Myocyte (in vitro differentiated cells): ENCODE data around the gene XPNPEP2. TPM values are rescaled to one million over a fixed set of nuclear protein-coding genes. Genes with fewer than 3 reads are reported as not detected.
"Not testable (repeated sequence)": the region's sequence is repeated elsewhere in the genome, so short reads cannot be mapped to it uniquely, and the experiment has no call there.

Experiments used
- DNase-seq: peaks from one replicate; pipeline ENCODE4 v3.0.0-alpha.2; 2012; ENCODE audit warnings: low read depth
- total RNA-seq: library from RNA; depleted of rRNA; stranded (reverse); fragments of >200 nt; gene quantifications from 2 replicates; pipeline ENCODE4 v1.2.3, GENCODE V29; 2014

Gene XPNPEP2
- total RNA-seq, 1 donor from 2014 or later: not detected

DNA sequence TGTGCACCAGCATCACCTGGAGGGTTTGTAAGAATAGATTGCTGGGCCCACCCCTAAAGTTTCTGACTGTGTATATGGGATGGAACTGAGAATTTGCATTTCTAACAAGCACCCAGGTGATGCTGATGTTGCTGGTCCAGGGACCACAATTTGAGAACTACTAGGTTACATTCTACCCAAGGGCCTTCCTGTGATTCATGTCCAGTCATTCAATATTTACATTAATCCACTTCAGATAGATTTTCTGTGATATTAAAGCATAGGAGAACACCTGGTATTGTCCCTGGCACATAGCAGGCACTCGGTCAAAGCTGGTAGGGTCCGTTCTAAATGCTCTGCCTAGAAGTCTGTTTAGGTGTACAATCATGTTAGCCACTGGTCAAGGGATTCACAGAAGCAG is 19.5 kb upstream of the XPNPEP2 start:
- no peak for DNase-seq

DNA sequence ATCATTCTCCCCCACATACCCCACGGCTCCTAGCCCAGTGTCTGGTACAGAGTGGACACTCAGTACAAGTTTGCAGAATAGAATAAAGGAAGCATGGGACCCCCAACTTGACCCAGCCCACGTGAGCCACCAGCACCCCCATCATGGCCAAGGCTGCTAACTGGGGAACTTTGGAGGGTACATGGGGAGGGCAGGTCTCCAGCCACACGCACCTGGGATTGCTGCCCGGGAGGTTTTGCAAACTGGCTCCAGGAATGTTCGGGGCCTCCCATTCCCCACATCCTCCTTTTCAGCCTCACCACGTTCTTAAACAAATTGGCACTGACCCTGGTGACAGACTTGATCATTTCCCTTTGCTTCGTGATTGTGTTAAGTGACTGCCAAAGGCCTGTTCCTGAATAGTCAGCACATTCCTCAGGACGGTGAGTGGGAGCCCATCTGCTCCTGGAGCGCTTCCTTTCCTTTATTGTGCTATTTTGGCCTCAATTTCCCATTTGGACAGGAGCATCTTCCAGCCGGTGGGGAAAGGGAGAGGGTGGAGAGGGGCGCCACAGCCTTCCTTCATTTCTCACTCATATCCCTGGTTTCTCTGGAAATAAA is 18.7 kb upstream of the XPNPEP2 start:
- DNase-seq: no peak

DNA sequence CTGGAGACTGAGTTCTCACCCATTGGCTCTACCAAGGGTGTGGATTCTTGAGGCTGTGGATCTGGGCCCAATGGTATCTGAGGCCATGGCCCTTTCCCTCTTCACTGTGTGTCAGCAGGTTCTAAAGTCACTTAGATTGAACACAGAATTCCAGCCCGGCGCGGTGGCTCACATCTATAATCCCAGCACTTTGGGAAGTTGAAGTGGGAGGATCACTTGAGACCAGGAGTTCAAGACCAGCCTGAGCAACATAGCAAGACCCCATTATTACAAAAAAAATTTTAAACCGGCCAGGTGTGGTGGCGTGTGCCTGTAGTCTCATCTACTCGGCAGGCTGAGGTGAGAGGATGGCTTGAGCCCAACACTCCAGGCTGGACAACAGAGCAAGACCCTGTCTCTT is 18.0 kb upstream of the XPNPEP2 start:
- DNase-seq: no peak

DNA sequence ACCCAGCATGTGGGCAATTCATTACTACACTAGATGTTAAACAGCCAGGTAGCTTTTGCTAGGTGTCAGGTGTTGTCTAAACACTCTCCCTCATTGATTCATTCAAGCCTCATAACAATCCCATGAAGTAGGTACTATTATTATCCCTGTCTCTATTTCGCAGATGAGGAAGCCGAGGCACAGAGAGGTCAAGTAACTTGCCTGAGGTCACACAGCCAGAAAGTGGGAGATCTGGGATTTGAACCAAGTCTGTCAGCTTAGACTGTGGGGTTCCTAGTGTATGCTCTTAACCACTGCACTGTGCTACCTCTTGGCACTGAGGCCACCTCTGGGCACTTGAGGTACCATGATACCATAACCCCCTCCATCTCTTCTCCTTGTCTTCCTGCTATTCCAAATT is 17.4 kb upstream of the XPNPEP2 start:
- DNase-seq: no peak

DNA sequence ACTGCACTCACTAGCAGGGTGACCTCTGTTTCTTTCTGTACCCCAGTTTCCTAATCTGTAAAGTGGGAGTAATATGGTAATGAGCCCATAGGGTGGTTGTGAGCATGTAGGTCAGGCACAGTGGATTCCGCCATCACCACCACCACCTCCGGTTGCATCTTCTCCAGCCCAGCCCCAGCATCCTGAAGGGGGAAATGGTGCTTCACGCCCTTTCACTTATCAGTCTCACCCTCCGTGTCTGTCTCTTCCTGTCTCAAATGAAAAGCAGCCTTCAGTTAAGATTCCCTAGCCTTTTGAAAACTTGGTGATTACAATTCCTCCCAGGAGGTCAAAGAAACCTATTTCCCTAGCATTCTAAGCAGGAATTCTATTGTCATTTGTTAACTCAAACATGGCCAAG is 16.9 kb upstream of the XPNPEP2 start:
- no peak for DNase-seq

DNA sequence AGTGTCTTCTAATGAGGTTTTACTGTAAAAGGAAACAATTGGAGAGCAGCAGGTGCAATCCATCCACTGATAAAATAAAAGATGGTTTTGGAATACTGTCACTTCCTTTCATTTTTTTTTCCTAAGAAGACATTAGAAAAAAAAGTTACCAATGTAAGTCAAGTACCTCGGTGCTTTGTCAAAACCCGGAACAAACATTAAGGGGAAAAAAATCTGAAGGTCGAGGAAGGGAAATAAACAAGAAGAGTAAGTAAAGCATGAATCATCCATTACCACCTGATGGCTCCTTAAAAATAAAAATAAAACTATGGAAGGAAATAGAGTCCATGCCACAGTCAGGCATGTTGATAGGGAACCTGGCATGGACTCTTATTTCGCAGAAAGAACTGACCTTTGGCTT is 15.3 kb upstream of the XPNPEP2 start:
- DNase-seq: no peak

DNA sequence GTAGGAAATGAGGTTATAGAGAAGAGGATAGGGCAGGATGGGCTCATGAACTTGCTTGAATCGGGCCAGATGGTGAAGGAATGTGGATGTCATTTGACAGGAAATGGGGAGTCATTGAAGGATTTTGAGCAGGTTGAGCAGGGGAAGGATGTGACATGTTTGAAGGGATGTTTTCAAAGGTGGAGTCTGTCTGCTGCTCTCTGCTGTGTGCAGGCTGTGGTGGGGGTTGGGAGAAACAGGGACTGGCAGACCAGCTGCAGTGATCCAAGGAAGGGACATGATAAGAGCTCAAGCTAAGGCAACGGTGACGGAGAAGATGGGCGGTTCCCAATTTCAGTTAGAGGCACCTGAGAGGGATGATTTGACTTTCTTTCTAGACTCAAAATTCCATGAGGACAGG is 14.0 kb upstream of the XPNPEP2 start:
- DNase-seq: no peak

DNA sequence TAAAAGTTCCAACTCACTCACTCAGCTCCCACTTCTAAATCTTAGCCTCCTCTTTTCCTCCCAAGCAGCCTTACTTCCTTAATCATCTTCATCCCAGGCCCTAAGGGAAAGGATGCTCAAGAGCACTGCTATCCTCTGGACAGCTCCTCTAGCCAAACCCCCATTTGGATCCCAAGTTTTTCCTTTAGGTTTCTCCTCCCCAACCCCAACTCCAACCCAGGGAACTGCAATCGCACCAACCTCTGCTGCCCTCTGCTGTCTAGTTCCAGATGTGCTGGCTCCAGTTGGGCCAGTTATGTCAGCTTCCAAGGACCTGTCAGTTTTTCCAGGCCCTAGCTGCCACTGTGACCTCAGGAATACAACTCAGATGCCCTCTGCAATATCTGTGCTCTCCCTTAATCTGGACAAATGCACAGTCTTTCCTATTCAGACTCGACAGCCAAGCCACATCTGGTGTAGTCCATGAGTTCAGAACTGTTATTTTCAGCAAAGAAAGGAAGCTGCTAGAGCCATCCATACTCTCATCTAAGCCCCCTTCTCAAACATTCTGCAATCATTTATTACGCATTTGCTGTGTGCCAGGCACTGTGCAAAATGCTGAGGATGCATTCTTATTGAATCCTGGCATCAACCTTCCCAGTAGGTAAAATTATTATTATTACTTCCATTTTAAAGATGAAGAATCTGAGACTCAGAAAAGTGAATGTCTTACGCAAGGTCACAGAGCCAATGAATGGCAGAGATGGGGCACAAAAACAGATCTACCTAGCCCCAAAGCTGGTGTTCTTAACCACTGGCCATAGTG is 12.3 kb upstream of the XPNPEP2 start:
- DNase-seq: peak; percentile 68

DNA sequence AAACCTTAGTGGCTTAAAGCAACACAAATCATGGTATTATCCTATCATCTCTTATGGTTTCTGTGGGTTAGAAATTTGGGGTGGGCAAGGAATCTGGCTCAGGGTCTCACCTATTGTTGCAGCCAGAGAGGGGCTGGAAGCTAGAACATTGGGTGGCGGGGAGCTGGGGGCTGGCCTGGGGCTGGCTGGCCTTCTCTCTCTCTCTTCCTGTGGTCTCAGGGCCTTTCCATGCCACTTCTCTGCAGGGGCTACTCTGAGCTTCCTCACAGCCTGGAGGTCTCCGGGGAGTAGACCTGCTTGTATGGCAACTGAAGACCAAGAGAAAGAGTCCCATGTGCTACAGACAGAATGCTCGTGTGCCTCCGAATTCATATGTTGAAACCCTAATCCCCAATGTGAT is 10.7 kb upstream of the XPNPEP2 start:
- no peak for DNase-seq

DNA sequence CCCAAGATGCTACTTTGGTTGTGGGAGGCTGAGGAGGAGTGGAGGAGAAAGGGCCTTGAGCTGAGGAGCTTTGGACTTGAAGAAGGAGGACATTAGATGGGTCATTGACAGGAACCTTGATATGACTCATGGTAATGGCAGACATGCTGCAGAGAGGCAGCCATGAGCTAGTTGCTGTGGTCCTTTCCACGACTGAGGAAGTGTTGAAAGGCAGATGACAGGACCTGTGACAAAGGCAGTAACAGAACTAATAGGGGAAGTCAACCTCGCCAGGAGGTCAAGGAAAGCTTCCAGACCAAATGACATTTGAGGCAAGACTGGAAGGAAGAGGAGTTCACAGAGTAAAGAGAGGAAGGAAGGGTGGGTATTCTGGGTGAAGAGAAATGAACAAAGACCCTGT is 7.6 kb upstream of the XPNPEP2 start:
- DNase-seq: no peak

DNA sequence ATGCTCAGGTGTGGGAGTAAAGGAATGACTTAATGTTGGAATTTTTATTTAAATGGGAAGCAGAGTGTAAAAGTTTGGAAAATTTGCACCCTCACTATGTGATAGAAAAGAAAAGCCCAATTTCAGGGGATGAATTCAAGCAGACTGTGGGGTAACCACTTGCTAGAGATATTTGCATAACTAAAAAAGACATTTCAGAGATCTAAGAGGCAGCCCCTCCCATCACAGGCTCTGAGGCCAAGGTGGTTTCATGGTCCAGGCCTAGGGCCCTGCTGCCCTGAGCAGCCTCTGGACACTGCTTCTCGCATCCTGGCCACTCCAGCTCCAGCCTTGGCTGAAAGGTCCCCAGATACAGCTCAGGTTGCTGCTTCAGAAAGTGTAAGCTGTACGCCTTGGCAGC is 5.9 kb upstream of the XPNPEP2 start:
- DNase-seq: no peak

DNA sequence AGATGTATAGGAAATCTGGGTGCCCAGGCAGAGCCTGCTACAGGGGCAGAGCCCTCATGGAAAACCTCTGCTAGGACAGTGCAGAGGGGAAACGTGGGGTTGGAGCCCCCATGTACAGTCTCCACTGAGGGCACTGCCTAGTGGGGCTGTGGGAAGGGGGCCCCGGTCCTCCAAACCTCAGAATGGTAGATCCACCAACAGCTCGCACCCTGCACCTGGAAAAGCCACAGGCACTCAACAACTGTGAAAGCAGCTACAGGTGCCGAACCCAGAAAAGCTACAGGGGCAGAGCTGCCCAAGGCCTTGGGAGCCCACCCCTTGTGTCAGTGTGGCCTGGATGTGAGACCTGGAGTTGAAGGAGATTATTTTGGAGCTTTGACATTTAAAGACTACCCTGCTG is 5.4 kb upstream of the XPNPEP2 start:
- DNase-seq: no peak

DNA sequence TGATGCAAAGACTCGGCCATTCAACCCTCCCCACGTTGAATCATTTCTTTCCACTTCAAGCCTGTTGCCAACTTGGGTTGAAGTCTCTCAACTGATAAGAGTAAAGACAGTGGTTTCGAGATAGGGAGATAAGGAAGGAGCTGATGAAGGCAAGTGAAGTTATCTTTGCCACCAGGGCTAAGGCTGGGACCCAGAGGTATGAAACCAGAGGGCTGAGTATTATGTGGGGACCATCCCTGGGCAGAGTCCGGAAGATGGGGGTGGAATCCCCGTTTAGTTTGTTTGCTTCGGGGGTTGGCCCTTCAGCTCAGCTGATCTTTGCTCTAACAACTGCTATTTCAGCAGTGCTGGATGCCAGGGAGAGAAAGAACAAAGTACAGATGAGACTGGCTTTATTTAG is 2.3 kb upstream of the XPNPEP2 start:
- no peak for DNase-seq

DNA sequence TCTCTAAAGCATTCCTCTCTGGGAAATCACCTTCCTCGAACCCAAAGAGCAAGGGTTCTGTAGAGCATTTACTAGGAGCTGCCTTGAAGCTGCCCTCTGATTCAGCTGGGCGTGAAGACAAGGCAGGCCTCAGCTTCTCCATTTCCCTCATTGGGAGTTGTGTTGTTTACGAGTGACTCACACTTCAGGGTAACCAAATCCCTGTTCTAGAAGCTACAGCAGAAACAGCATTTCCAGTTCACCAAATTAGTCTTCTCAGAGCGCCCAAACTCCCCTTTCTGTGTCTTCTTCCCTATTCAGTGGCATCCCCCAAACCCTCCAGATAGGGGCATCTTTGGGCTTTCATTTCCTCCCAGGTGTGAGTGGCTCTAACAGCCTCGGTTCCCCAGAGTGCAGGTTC is 863 bp upstream of the XPNPEP2 start:
- peak; percentile 53 for DNase-seq

DNA sequence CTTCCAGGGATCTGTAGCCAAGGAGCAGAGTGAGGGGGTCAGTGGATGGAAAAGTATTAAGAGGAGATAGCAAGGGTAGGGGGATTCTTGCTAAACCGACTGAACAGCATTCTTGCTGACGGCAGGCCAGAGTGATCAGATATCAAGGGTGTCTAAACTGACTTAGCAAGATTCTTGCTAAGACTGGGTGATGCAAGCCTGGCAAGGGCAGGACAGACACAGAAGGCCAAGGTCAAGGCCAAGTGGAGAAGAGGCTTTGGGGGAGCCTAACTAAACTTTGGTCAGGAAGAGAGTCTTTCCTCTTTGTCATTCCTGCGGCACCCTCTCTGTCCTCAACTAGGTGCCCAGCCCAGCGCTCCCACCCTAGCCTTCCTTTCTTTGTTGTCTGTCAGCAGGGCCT is 799 bp downstream of the XPNPEP2 start:
- DNase-seq: no peak

DNA sequence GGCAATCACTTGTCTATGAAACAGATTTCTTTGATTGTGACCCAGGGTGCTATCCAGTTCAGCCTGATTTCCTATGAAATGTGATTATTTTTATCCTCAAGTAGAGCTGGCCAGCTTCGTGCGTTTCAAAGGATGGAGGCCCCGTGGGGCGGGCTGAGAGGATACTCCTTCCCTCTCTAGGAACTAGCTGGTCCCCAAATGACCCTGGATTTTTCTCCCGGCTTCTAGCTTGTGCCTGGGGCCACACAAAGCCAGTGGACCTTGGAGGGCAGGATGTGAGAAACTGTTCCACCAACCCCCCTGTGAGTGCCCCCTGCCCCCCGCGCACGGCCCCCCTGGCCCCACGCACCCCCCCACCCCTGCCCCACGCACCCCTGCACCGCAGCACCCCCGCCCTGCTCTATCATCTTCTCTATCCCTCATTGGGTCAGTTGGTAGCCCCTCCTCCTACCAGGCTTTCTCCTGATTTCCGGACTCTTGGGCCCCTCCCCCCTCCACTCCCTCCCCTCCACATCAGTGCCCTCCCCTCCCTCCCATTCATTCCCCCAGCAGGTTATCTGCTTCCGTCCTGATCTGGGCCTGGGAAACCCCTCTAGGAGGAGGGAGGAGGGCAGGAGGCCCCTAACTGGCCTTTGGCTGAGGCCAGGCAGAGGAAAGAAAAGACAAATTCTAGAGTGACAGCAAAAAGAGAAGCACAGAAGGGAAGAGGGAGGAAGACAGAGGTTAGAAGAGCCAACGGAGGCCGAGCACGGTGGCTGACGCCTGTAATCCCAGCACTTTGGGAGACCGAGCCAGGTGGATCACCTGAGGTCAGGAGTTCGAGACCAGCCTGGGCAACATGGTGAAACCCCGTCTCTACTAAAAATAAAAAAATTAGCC is 3.3 kb downstream of the XPNPEP2 start:
- no peak for DNase-seq

DNA sequence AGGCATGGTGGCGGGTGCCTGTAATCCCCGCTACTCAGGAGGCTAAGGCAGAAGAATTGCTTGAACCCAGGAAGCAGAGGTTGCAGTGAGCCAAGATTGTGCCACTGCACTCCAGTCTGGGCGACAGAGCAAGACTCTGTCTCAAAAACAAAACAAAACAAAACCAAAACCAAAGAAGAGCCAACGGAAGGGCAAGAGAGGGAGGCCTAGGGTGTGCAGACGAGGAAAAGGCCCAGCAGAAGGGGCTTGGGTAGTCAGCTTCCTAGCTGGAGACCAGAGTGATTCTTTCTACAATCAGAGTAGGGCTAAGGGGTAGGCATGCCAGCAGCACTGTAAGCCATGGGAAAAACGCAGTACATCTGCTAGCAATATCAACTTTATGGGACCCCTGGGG is 4.0 kb downstream of the XPNPEP2 start:
- DNase-seq: not testable (repeated sequence)

DNA sequence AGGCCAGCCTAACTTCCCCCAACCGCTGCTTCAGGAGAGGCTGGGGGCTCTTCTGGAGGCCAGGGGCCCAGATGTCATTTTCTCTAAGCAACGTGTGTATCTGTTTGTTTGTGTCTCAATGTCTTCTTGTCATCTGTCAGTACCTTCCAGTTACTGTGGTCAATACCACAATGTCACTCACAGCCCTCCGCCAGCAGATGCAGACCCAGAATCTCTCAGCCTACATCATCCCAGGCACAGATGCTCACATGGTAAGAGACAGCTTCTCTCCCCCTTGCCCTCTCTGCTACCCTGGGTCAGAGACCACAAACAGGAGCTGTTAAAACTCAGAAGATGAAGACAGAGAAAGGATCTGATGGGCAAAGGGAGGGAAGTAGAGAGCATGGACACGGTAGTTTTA is 5.0 kb downstream of the XPNPEP2 start:
- no peak for DNase-seq

DNA sequence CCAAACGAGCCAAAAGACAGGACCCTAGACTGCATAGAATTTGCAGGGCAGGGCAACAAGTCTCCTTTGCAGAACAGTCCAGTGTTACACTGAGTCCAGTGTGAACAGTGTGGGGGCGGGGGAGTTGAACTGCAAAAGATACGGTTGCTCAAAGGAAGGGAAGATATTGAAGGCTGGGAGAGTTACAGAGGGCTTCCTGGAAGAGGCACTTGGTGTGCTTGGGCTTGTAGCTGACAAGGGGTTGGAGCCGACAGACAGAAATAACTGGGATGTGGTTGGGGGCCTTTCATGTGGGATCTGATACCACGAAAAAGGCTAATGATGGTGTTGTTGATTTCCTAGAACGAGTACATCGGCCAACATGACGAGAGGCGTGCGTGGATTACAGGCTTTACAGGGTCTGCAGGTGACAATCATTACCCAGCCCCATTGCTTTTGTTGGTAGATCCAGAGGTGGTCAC is 6.1 kb downstream of the XPNPEP2 start:
- no peak for DNase-seq

DNA sequence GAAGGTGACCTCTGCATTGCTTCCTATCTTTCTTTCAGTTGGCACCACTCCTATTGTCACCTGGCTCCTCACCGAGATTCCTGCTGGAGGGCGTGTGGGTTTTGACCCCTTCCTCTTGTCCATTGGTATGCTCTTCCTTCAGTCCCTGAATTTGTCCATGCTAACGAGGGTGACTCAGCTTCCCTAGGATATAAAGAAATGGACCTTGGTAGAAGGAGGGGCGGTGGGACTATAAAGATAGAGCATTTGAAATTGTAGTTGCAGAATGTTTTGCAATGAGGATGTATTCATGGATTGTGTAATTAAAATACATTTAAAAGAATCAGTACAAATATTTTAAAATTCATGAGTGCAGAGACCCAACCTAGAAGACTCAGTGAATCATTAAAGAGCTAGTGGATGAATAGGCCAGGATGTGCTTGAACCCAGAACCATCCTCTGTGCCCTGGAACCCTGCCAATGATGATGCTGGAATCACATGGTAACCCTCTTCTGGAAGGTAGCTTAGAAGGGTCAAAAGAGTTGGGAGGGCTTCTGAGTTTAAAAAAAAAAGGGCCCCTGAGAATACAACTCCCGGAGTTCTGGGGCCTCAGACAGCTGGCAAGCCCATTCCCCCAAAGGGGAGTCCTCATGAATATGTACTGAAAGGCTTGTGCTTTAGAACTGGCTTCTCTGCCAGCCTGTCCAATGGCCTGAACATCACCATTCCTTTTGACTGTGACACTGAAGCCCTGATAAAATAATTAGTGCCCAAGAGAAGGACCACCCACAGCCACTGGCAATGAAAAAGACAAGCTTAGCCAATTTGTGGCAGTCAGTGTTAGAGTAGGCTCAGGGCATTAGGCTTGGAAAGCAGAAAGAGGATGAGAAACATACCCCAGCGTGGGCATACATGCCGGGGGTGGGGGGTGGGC is 8.0 kb downstream of the XPNPEP2 start:
- DNase-seq: no peak

DNA sequence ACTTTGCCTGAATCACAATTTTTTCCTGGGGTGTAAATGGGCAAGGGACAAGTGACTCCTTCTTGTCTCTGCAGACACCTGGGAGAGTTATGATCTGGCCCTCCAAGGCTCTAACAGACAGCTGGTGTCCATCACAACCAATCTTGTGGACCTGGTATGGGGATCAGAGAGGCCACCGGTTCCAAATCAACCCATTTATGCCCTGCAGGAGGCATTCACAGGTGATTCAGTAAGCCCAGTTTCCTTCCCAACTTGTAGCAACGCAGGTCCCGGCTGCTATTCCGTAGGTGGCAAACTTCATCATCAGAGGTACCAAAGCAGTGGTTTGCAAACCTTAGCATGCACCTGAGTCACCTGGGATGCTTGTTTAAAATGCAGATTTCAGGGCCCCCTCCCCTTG is 8.8 kb downstream of the XPNPEP2 start:
- DNase-seq: no peak
